Common myeloid progenitor, CD34-positive (primary cell): Measurements from ENCODE around the gene ANO2.
A peak's percentile ranks its signal among the peaks of the same experiment; 100 is the strongest.
"Not testable (repeated sequence)": the region's sequence is repeated elsewhere in the genome, so short reads cannot be mapped to it uniquely, and the experiment has no call there.

Experiments
- CTCF ChIA-PET: fragments of 350-600 bp; sonication (Branson Sonifier 250); formaldehyde crosslinking; loops from one replicate; lab custom pipeline; 2021; ENCODE audit warnings: antibody characterized with exemption; lab: Charles Lee
- POLR2A ChIA-PET: fragments of 350-600 bp; sonication (Branson Sonifier 250); formaldehyde crosslinking; loops from one replicate; lab custom pipeline; 2021; ENCODE audit warnings: antibody characterized with exemption; lab: Charles Lee
- DNase-seq, 3 donors: peaks; one replicate each; pipeline versions ENCODE4 v3.0.0 to v3.0.0-alpha.2; 2013
- H3K27ac ChIP-seq, 2 experiments: 1 replicate in 1 of 2; 2 replicates in 1 of 2; pipeline ENCODE4 v1.7.0; 2013; ENCODE audit warnings: inconsistent platforms in 2 of 2, low read length in 2 of 2, mild to moderate bottlenecking in 2 of 2, low read depth in 1 of 2, moderate library complexity in 1 of 2; ENCODE audit not compliant: severe bottlenecking in 2 of 2, insufficient read depth in 1 of 2, poor library complexity in 1 of 2
- H3K27me3 ChIP-seq, 5 experiments: replicated peaks in 2 of 5; 1 replicate in 3 of 5; 2 replicates in 2 of 5; pipeline versions ENCODE4 v1.6.1 to v1.7.0; 2013; ENCODE audit warnings: low read length in 4 of 5, mild to moderate bottlenecking in 2 of 5, moderate library complexity in 2 of 5, inconsistent platforms in 1 of 5; ENCODE audit not compliant: insufficient read depth in 5 of 5, control insufficient read depth in 4 of 5
- H3K36me3 ChIP-seq, 4 experiments: 1 replicate in 2 of 4; 2 replicates in 2 of 4; pipeline versions ENCODE4 v1.6.1 to v1.7.0; 2013; ENCODE audit warnings: low read length in 3 of 4, control low read depth in 1 of 4, mild to moderate bottlenecking in 1 of 4; ENCODE audit not compliant: control insufficient read depth in 4 of 4, insufficient read depth in 4 of 4
- H3K4me1 ChIP-seq, 4 experiments: 1 replicate in 3 of 4; 2 replicates in 1 of 4; pipeline versions ENCODE4 v1.6.1 to v1.7.1; 2013; ENCODE audit warnings: low read length in 3 of 4, mild to moderate bottlenecking in 3 of 4, control low read depth in 1 of 4, inconsistent platforms in 1 of 4, moderate library complexity in 1 of 4; ENCODE audit not compliant: control insufficient read depth in 4 of 4, insufficient read depth in 4 of 4; ENCODE audit errors: control extremely low read depth in 1 of 4
- H3K4me3 ChIP-seq, 7 experiments: 1 replicate in 4 of 7; 2 replicates in 3 of 7; pipeline versions ENCODE4 v1.5.1 to v1.7.0; 2013; ENCODE audit warnings: mild to moderate bottlenecking in 7 of 7, low read length in 6 of 7, moderate library complexity in 6 of 7, inconsistent platforms in 2 of 7, low read depth in 2 of 7, control low read depth in 1 of 7; ENCODE audit not compliant: insufficient read depth in 4 of 7, control insufficient read depth in 1 of 7; ENCODE audit errors: extremely low read depth in 1 of 7
- H3K9me3 ChIP-seq, 5 experiments: 1 replicate in 4 of 5; 2 replicates in 1 of 5; pipeline versions ENCODE4 v1.6.1 to v1.7.1; 2013; ENCODE audit warnings: low read length in 4 of 5, mild to moderate bottlenecking in 2 of 5, inconsistent platforms in 1 of 5, low read depth in 1 of 5, moderate library complexity in 1 of 5; ENCODE audit not compliant: control insufficient read depth in 4 of 5, insufficient read depth in 2 of 5; ENCODE audit errors: control extremely low read depth in 1 of 5
- WGBS: methylation state at CpG from one replicate; pipeline ENCODE4 v1.1.5; 2013; ENCODE audit not compliant: insufficient coverage; 5-methylcytosine and 5-hydroxymethylcytosine counted together

ANO2 gene

GRCh38 chr12:5889381-5890047 lies 55.5 kb downstream of the ANO2 start:
- ChIA-PET POLR2A (no interaction called here), CTCF (interaction anchor here (1.6 to 2.0 kb wide), 2 partner anchors 10 to 14 kb away, joined by 4 to 5 read pairs; no protein-coding TSS in a partner anchor)
- Histone ChIP-seq H3K4me1 (peaks cover 6 to 21% (median 15%) of the 10 kb centered on the region in 4 experiments), H3K36me3 (no peaks in the 10 kb centered on the region), H3K9me3 (peaks cover 0 to 4% (median 0%) of the 10 kb centered on the region in 5 experiments), H3K4me3 (no peak overlapping the region), H3K27ac (no peak overlapping the region), H3K27me3 (no peaks in the 10 kb centered on the region)
- peak in 2 of 3 donors; percentile 52 to 57 for DNase-seq
- WGBS = 96% methylated on average over 6 of the region's 6 CpGs

- H3K36me3 ChIP-seq = no peaks in the 10 kb centered on the region
- POLR2A ChIA-PET = no interaction called here
- peaks cover 6 to 27% (median 15%) of the 10 kb centered on the region in 4 experiments for H3K4me1 ChIP-seq
- 94% methylated on average over 18 of the region's 26 CpGs for WGBS
- CTCF ChIA-PET = interaction anchor here (1.3 to 2.0 kb wide), 4 partner anchors 10 to 14 kb away, joined by 3 to 5 read pairs (median 4); no protein-coding TSS in a partner anchor
- H3K4me3 ChIP-seq = no peak overlapping the region
- no peak for DNase-seq
- peaks cover 0 to 4% (median 0%) of the 10 kb centered on the region in 5 experiments for H3K9me3 ChIP-seq
- no peaks in the 10 kb centered on the region for H3K27me3 ChIP-seq
- H3K27ac ChIP-seq = no peak overlapping the region
Measured at GRCh38 chr12:5888816-5889315, 56.2 kb downstream of the ANO2 start.

- not testable (repeated sequence) for H3K27ac ChIP-seq, H3K36me3 ChIP-seq, H3K27me3 ChIP-seq, H3K9me3 ChIP-seq
- WGBS = 0% methylated on average over 14 of the region's 16 CpGs
- Histone ChIP-seq H3K4me3 (peak overlapping the region in 6 of 7 experiments; percentile 36 to 61 (median 46)), H3K4me1 (peaks cover 6 to 38% (median 21%) of the 10 kb centered on the region in 4 experiments)
- CTCF ChIA-PET = interaction anchor here (0.6 to 1.6 kb wide), 5 partner anchors 9 to 202 kb away, joined by 3 to 5 read pairs (median 3); no protein-coding TSS in a partner anchor
- POLR2A ChIA-PET = interaction anchor here (0.6 kb wide), 2 partner anchors 10 to 489 kb away, joined by 3 read pairs; no protein-coding TSS in a partner anchor
- peak; percentile 32 to 82 (median 74) for DNase-seq
Measured at GRCh38 chr12:5887819-5888218, 57.2 kb downstream of the ANO2 start.

- Histone ChIP-seq H3K4me3 (no peak overlapping the region), H3K4me1 (peaks cover 8 to 56% (median 34%) of the 10 kb centered on the region in 4 experiments), H3K36me3 (no peaks in the 10 kb centered on the region), H3K27ac (no peak overlapping the region), H3K27me3 (no peaks in the 10 kb centered on the region), H3K9me3 (no peaks in the 10 kb centered on the region)
- WGBS = 100% methylated on average over 3 of the region's 3 CpGs
- DNase-seq = no peak
- ChIA-PET POLR2A (no interaction called here), CTCF (interaction anchor here (1.1 kb wide), 1 partner anchor 15 kb away, joined by 4 read pairs; no protein-coding TSS in a partner anchor)
Measured at GRCh38 chr12:5884866-5885265, 60.2 kb downstream of the ANO2 start.

- Histone ChIP-seq H3K27me3 (no peaks in the 10 kb centered on the region), H3K4me1 (peaks cover 8 to 56% (median 34%) of the 10 kb centered on the region in 4 experiments), H3K4me3 (no peak overlapping the region), H3K27ac (no peak overlapping the region), H3K36me3 (no peaks in the 10 kb centered on the region), H3K9me3 (no peaks in the 10 kb centered on the region)
- ChIA-PET POLR2A (no interaction called here), CTCF (interaction anchor here (2.5 kb wide), 1 partner anchor 10 kb away, joined by 11 read pairs; no protein-coding TSS in a partner anchor)
- 100% methylated on average over 1 of the region's 2 CpGs for WGBS
- DNase-seq = no peak
Measured at GRCh38 chr12:5884285-5884684, 60.8 kb downstream of the ANO2 start.

- POLR2A ChIA-PET = interaction anchor here (0.7 to 1.0 kb wide), 2 partner anchors 8 to 21 kb away, joined by 3 read pairs; no protein-coding TSS in a partner anchor
- 0% methylated on average over 5 of the region's 8 CpGs for WGBS
Measured at GRCh38 chr12:5882511-5883190, 62.4 kb downstream of the ANO2 start.

More at GRCh38 chr12:5882511-5883190, 62.4 kb downstream of the ANO2 start:
- peak overlapping the region; percentile 26 to 31 for H3K27ac ChIP-seq
- no peaks in the 10 kb centered on the region for H3K36me3 ChIP-seq
- no peaks in the 10 kb centered on the region for H3K27me3 ChIP-seq
- CTCF ChIA-PET = interaction anchor here (1.2 to 2.5 kb wide), 5 partner anchors 9 to 22 kb away, joined by 3 to 11 read pairs (median 4); no protein-coding TSS in a partner anchor
- peak; percentile 88 to 98 (median 96) for DNase-seq
- peaks cover 8 to 50% (median 28%) of the 10 kb centered on the region in 4 experiments for H3K4me1 ChIP-seq
- no peaks in the 10 kb centered on the region for H3K9me3 ChIP-seq
- H3K4me3 ChIP-seq = peak overlapping the region in 2 of 7 experiments; percentile 41 to 42
